ENCODE measurements around the gene NKD2.

The NKD2 gene

DNA sequence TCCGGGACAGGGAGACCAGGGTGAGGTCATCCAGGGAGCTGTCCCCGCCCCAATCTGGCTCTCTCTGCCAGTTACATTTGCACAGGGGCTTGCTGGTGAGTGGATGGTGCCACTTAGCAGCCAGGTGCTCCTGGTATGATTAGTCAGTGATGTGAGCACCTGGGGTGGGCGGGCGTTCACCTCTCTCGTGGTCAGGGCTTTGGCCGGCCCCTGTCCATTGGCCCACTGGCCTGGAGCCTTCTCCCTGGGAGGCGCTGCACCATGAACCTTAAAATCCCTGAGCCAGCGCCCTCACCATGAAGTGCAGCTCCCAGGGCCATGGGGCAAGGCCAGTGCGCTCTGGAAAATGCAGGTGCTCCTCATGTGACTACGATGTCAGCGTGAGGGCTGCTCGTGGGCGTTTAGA is 2.0 kb downstream of the NKD2 start:
- Histone ChIP-seq H3K4me1 (ENCODE audit: control insufficient read depth, low read depth, low read length) (peaks cover 6% of the 10 kb centered on the region), H3K4me3 (ENCODE audit: low read length) (no peak overlapping the region), H3K36me3 (ENCODE audit: control insufficient read depth, low read depth, low read length) (no peaks in the 10 kb centered on the region), H3K27me3 (ENCODE audit: control insufficient read depth, insufficient read depth, low read length) (peaks cover 46% of the 10 kb centered on the region), H3K9me3 (ENCODE audit: control insufficient read depth, low read depth, low read length) (no peaks in the 10 kb centered on the region), H3K27ac (ENCODE audit: low read length) (no peak overlapping the region), H3K9ac (ENCODE audit: low read length) (no peak overlapping the region)

DNA sequence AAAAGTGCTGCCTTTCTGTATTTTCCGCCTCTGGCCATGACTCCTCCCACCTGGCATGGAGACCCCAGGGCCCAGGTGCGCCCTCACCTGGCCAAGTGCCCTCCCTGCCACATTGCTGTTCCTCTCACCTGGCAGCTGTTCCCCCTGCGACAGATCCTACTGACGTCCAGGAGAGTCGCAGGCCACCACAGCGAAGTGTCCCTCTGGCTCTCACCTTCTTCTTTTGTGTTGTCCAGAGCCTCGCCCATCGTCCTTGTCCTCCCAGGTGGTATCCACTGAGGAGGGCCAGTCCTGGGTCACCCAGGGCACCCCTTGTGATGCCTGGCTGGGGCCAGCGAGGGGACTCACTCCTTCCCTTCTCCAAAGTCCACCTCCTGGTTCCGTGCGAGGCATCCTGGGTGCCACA is 2.6 kb downstream of the NKD2 start:
- Histone ChIP-seq H3K4me3 (ENCODE audit: low read length) (no peak overlapping the region), H3K36me3 (ENCODE audit: control insufficient read depth, low read depth, low read length) (no peaks in the 10 kb centered on the region), H3K27ac (ENCODE audit: low read length) (no peak overlapping the region), H3K9ac (ENCODE audit: low read length) (no peak overlapping the region), H3K9me3 (ENCODE audit: control insufficient read depth, low read depth, low read length) (no peaks in the 10 kb centered on the region), H3K27me3 (ENCODE audit: control insufficient read depth, insufficient read depth, low read length) (peaks cover 40% of the 10 kb centered on the region), H3K4me1 (ENCODE audit: control insufficient read depth, low read depth, low read length) (peaks cover 6% of the 10 kb centered on the region)

DNA sequence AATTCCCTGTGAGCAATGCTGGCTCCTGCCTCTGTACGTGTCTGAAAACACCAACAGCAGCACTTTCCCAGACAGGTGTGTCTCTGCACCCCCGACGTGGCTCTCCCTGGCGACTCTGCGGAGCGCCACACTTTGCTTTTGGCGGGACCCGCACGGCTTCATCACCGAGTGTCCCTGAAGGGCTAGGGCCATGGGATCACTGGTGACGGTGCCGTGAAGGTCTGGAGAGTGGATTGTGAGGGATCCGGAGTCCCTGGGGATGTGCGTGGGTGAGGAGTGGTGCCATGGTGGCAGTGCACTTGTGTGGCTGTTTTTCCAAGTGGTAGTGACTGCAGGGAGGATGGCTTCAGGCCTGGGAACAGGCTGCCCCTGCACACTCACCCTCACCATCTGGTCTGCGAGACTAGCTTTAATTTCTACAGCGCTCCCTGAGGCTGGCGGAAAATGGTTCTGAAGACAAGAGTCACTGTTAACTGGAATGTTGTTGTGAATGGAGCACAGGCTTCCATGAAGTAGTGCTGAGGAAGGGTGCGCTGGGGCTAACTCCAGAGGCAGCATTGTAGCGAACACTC is 3.2 kb downstream of the NKD2 start:
- peaks cover 6% of the 10 kb centered on the region for H3K4me1 ChIP-seq (ENCODE audit: control insufficient read depth, low read depth, low read length)
- no peak overlapping the region for H3K9ac ChIP-seq (ENCODE audit: low read length)
- H3K36me3 ChIP-seq (ENCODE audit: control insufficient read depth, low read depth, low read length): no peaks in the 10 kb centered on the region
- no peaks in the 10 kb centered on the region for H3K9me3 ChIP-seq (ENCODE audit: control insufficient read depth, low read depth, low read length)
- no peak overlapping the region for H3K4me3 ChIP-seq (ENCODE audit: low read length)
- H3K27me3 ChIP-seq (ENCODE audit: control insufficient read depth, insufficient read depth, low read length): peaks cover 34% of the 10 kb centered on the region
- no peak overlapping the region for H3K27ac ChIP-seq (ENCODE audit: low read length)

DNA sequence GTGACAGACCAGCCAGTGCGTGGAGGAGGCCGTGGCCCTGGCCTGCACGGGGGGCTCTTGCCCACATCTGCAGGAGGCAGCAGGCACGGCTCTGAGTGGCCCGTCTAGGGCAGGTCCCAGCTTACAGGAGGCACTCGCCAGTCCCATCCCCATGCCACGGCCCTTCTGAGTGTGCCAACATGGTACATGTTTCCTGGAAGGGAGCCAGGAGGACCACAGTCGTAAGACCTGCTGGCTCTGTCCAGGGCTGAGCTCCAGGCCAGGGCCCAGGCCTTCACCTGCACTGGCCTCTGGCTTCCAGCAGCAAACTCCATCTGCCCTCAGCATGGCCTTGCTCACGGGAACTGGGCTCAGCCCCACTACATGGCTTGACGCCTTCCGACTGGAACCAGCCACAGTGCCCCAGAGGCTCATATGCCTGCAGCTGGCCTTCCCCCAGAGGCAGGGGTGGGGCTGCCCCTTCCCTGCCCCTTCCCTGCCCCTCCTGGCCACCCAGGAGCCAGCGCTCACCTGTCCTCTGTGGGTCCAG is 3.8 kb downstream of the NKD2 start:
- Histone ChIP-seq H3K27me3 (ENCODE audit: control insufficient read depth, insufficient read depth, low read length) (peaks cover 29% of the 10 kb centered on the region), H3K27ac (ENCODE audit: low read length) (no peak overlapping the region), H3K9ac (ENCODE audit: low read length) (no peak overlapping the region), H3K4me1 (ENCODE audit: control insufficient read depth, low read depth, low read length) (peaks cover 6% of the 10 kb centered on the region), H3K4me3 (ENCODE audit: low read length) (no peak overlapping the region), H3K36me3 (ENCODE audit: control insufficient read depth, low read depth, low read length) (no peaks in the 10 kb centered on the region), H3K9me3 (ENCODE audit: control insufficient read depth, low read depth, low read length) (no peaks in the 10 kb centered on the region)

DNA sequence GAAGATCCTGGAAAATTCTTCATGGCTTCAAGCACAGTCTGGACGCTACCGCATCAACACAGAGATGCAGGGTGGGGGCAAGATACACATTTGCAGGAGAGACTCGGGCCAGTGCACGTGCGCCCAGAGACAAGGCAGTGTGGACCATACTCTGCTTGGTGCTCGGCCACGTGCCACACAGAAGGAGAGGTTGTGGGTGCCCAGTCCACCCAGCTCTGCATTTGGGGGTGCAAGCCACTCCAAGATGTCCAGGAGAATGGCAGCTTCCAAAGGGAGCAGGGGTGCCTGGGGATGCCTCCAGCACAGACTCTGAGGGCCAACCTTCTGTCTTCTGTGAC is 4.3 kb downstream of the NKD2 start:
- Histone ChIP-seq H3K27me3 (ENCODE audit: control insufficient read depth, insufficient read depth, low read length) (peaks cover 24% of the 10 kb centered on the region), H3K36me3 (ENCODE audit: control insufficient read depth, low read depth, low read length) (no peaks in the 10 kb centered on the region), H3K27ac (ENCODE audit: low read length) (no peak overlapping the region), H3K4me1 (ENCODE audit: control insufficient read depth, low read depth, low read length) (peaks cover 6% of the 10 kb centered on the region), H3K4me3 (ENCODE audit: low read length) (no peak overlapping the region), H3K9ac (ENCODE audit: low read length) (no peak overlapping the region), H3K9me3 (ENCODE audit: control insufficient read depth, low read depth, low read length) (no peaks in the 10 kb centered on the region)

DNA sequence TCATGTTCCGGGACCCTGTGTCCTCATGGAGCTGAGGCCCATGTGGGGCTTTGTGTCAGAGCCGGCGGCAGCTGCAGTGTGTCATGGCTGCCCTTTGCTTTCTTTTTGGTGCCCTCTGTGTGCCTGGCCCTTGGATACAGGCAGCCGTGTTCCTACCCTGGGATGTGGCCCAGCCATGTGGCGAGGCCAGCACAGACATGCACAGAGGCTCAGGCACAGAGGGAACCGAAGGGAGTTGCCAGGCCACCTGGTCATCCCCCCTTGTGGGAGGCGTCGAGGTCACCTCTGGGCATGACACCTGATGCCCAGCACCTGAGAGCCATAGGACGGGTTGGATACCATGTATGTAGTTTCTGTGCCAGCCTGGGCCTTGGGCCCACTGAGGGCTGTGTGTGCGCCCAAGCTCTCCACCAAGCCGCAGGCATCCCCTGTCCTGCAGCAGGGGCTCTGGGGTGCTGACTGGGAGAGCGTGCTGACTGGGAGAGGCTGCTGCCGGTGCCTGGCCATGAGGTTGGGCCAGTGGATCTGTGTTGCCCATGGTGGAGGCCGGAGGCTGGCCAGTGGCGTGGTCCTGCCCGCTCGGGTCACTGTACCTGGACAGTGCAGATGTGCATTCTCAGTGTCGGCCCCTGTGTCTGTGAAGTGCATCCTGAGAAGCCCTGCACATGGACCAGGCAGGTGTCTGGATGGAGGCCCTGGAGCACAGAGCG is 4.8 kb downstream of the NKD2 start:
- Histone ChIP-seq H3K9ac (ENCODE audit: low read length) (no peak overlapping the region), H3K27me3 (ENCODE audit: control insufficient read depth, insufficient read depth, low read length) (peaks cover 20% of the 10 kb centered on the region), H3K4me3 (ENCODE audit: low read length) (no peak overlapping the region), H3K27ac (ENCODE audit: low read length) (no peak overlapping the region), H3K9me3 (ENCODE audit: control insufficient read depth, low read depth, low read length) (no peaks in the 10 kb centered on the region), H3K4me1 (ENCODE audit: control insufficient read depth, low read depth, low read length) (peaks cover 6% of the 10 kb centered on the region), H3K36me3 (ENCODE audit: control insufficient read depth, low read depth, low read length) (no peaks in the 10 kb centered on the region)

DNA sequence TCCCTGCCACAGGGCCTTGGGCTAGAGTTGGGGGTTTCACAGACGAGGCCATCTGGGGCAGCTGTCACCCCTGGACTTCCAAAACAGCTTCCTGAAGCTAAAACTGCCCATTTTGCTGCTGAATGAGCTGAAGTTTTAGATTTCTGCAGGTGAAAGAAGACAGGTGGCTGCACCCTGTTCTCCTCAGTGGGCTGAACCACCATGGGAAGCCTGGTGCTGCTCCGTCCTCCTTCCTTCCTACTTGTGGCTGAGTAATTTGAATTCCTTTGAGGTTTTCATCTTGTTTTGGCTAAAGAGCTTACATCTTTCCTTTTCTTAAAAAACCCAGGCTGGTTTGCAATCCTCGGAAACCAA is 5.3 kb downstream of the NKD2 start:
- Histone ChIP-seq H3K27me3 (ENCODE audit: control insufficient read depth, insufficient read depth, low read length) (peaks cover 20% of the 10 kb centered on the region), H3K9ac (ENCODE audit: low read length) (no peak overlapping the region), H3K36me3 (ENCODE audit: control insufficient read depth, low read depth, low read length) (no peaks in the 10 kb centered on the region), H3K4me1 (ENCODE audit: control insufficient read depth, low read depth, low read length) (peaks cover 6% of the 10 kb centered on the region), H3K27ac (ENCODE audit: low read length) (no peak overlapping the region), H3K9me3 (ENCODE audit: control insufficient read depth, low read depth, low read length) (no peaks in the 10 kb centered on the region), H3K4me3 (ENCODE audit: low read length) (no peak overlapping the region)

DNA sequence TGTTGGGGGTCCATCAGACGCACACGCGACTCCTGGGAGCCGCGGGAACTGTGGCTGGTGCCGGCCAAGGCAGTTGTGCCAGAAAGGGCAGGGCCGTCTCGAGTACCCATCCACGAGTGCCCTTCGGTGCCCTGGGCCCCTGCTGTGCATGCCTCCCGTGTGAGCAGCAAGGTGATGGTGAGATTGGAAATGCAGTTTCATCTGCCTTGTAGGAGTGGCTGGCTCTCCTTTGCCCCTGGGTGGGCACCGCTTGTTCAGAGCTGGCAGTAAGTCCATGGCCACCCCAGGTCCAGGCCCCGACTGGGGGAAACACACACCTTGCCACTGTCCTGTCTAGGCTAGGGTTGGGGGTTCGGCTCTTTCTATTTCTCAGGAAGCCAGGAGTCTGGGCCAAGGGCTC is 5.7 kb downstream of the NKD2 start:
- Histone ChIP-seq H3K9ac (ENCODE audit: low read length) (no peak overlapping the region), H3K27me3 (ENCODE audit: control insufficient read depth, insufficient read depth, low read length) (peaks cover 17% of the 10 kb centered on the region), H3K4me1 (ENCODE audit: control insufficient read depth, low read depth, low read length) (peaks cover 6% of the 10 kb centered on the region), H3K4me3 (ENCODE audit: low read length) (no peak overlapping the region), H3K36me3 (ENCODE audit: control insufficient read depth, low read depth, low read length) (no peaks in the 10 kb centered on the region), H3K27ac (ENCODE audit: low read length) (no peak overlapping the region), H3K9me3 (ENCODE audit: control insufficient read depth, low read depth, low read length) (no peaks in the 10 kb centered on the region)

DNA sequence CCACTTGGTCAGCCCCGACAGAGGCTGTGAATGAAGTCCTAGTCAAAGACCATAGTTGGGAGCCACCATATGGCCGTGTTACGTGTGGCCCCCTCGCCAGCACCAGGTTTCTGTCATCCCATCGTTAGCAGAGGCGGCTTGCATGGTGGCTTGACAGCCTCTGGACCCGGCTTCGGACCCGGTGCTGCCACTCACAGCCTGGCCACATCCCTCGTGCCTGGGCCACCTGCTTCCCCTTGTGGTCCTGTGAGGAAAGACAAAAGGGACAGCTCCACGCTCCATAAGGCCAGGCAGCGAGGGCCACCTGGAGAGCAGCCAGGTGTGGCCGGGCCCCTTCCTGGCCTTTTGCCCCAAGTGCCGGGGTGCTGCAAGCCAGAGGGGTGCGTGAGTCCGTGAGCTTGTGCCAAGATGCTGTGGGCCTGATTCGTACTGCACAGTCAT is 6.2 kb downstream of the NKD2 start:
- Histone ChIP-seq H3K36me3 (ENCODE audit: control insufficient read depth, low read depth, low read length) (no peaks in the 10 kb centered on the region), H3K27me3 (ENCODE audit: control insufficient read depth, insufficient read depth, low read length) (peaks cover 12% of the 10 kb centered on the region), H3K9me3 (ENCODE audit: control insufficient read depth, low read depth, low read length) (no peaks in the 10 kb centered on the region), H3K9ac (ENCODE audit: low read length) (no peak overlapping the region), H3K27ac (ENCODE audit: low read length) (no peak overlapping the region), H3K4me1 (ENCODE audit: control insufficient read depth, low read depth, low read length) (peaks cover 6% of the 10 kb centered on the region), H3K4me3 (ENCODE audit: low read length) (no peak overlapping the region)

DNA sequence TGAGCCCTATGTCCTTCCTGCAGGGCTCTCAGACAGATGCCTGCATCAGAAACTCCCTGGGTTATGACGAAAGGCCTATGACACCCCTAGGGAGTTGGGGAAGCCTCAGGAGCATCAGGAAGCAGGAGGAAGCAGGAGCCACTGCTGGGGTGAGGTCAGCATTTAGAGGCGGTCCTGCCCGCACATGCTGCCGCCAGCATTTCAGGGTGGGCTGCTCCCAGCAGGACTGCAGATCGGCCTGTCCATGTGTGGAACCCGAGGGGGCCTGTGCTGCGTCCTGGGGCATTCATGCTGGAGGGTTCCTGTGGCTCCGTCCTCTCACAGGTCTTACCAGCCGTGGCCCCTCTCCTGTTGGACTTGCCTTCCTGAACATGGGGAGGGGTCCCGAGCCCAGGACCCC is 6.9 kb downstream of the NKD2 start:
- Histone ChIP-seq H3K4me3 (ENCODE audit: low read length) (no peak overlapping the region), H3K4me1 (ENCODE audit: control insufficient read depth, low read depth, low read length) (peaks cover 5% of the 10 kb centered on the region), H3K27me3 (ENCODE audit: control insufficient read depth, insufficient read depth, low read length) (peaks cover 5% of the 10 kb centered on the region), H3K27ac (ENCODE audit: low read length) (no peak overlapping the region), H3K36me3 (ENCODE audit: control insufficient read depth, low read depth, low read length) (no peaks in the 10 kb centered on the region), H3K9me3 (ENCODE audit: control insufficient read depth, low read depth, low read length) (no peaks in the 10 kb centered on the region), H3K9ac (ENCODE audit: low read length) (no peak overlapping the region)

DNA sequence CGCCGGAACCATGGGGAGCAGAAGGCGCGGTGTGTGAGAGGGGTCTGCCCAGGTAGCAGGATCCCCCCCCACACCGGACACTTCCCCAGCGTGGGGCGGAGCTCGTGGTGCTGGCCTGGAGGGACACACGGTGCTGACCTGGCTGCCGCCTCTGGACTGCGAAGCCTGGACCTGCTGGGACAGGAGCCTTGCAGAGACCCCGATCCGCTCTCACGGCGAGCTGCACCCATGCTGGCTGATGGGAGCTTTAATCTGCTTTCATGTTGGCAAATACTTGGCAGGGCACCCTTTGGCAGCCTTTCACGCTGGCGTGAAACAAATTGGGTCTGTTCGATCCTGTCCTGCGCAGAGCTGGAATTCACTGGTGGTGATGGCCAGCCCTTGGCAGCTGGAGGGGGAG is 7.4 kb downstream of the NKD2 start:
- Histone ChIP-seq H3K9ac (ENCODE audit: low read length) (no peak overlapping the region), H3K36me3 (ENCODE audit: control insufficient read depth, low read depth, low read length) (no peaks in the 10 kb centered on the region), H3K9me3 (ENCODE audit: control insufficient read depth, low read depth, low read length) (no peaks in the 10 kb centered on the region), H3K4me3 (ENCODE audit: low read length) (no peak overlapping the region), H3K4me1 (ENCODE audit: control insufficient read depth, low read depth, low read length) (peaks cover under 1% of the 10 kb centered on the region), H3K27ac (ENCODE audit: low read length) (no peak overlapping the region), H3K27me3 (ENCODE audit: control insufficient read depth, insufficient read depth, low read length) (no peaks in the 10 kb centered on the region)

DNA sequence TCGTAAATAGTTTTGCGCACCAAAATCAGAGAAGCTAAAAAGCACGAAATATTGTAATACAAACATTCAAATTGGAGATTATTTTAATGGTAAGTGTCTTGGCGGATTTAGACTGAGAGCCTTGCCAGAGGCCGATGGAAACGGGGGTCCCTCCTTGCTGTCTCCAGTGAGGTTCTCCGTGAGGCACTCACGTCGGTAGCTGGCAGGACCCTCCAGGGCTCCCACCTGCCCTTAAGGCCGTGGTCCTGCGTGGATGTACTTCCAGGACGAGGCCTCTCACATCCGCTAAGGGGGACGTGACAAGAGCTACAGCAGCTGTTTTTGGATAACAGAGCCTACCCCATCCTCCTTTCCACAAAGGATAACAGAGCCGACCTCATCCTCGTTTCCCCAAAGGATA is 7.9 kb downstream of the NKD2 start:
- Histone ChIP-seq H3K9me3 (ENCODE audit: control insufficient read depth, low read depth, low read length) (no peaks in the 10 kb centered on the region), H3K27ac (ENCODE audit: low read length) (no peak overlapping the region), H3K27me3 (ENCODE audit: control insufficient read depth, insufficient read depth, low read length) (no peaks in the 10 kb centered on the region)

More for the DNA sequence above, 7.9 kb downstream of the NKD2 start:
- no peaks in the 10 kb centered on the region for H3K36me3 ChIP-seq (ENCODE audit: control insufficient read depth, low read depth, low read length)
- H3K4me3 ChIP-seq (ENCODE audit: low read length): no peak overlapping the region
- H3K4me1 ChIP-seq (ENCODE audit: control insufficient read depth, low read depth, low read length): peaks cover 2% of the 10 kb centered on the region
- H3K9ac ChIP-seq (ENCODE audit: low read length): no peak overlapping the region

All from iPS-18a (cell line).